ENCODE results near the gene MAP4K5. TPM values are rescaled to one million over a fixed set of nuclear protein-coding genes. Genes with fewer than 3 reads are reported as not detected.

The MAP4K5 gene
- polyA plus RNA-seq, 2 of the 4 experiments (the other 2 are of a cell fraction): 18.7 to 30.8 TPM

DNA sequence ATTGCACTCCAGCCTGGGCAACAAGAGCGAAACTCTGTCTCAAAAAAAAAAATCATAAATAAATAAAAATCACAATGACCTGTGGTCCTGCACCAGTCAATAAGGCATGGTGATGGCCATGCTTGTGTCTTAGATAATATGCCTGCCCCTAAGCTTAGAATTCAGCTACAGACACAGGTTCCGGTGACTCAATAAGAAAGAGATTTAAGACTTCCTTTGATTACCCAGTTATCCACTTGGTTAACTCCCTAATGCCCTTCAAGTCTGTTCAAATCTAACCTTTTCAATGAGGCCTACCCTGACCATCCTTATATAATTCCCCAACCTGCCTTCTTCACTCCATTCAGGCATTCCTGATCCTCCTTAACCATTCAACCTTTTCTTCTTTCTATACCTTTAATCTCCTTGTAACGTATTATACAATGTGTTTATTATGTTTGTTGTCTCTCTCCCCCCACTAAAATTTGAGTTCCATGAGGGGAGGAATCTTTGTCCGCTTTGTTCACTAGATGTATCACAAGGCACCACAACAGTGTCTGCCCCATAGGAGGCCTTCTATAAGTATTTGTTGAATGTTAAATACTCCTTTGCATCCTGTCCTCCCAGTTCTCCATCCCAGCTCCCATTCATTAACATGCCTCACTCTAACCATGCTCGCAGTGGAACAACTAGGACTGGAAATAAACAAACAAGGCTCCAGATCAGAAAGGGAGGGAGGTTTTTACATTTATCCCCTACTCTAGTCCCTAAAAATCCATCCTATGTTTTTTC lies 8.9 kb downstream of the MAP4K5 start:
- H3K27ac ChIP-seq: no peak overlapping the region
- no peaks in the 10 kb centered on the region for H3K9me3 ChIP-seq
- CTCF ChIA-PET: interaction anchor here (0.7 to 2.9 kb wide), 3 partner anchors 9 to 400 kb away, joined by 3 to 10 read pairs (median 3); partner anchors contain the start of gene MAP4K5
- H3K4me1 ChIP-seq: peaks cover 37% of the 10 kb centered on the region
- POLR2A ChIA-PET: no interaction called here
- no peak for TF ChIP-seq ZSCAN20 (CRISPR knock-in tag; IDR thresholded peaks at IDR 0.05)
- no peak for TF ChIP-seq KDM5A (IDR thresholded peaks at IDR 0.05)
- no peak for TF ChIP-seq ZFP36 (IDR thresholded peaks at IDR 0.05; ENCODE audit: borderline replicate concordance, partially characterized antibody)
- TF ChIP-seq ESRRA (IDR thresholded peaks at IDR 0.05; ENCODE audit: borderline replicate concordance, low read length): no peak
- TF ChIP-seq HOXA7 (CRISPR knock-in tag; IDR thresholded peaks at IDR 0.05): no peak
- no peak for TF ChIP-seq HOXB5 (CRISPR knock-in tag; IDR thresholded peaks at IDR 0.05)
- no peak for TF ChIP-seq RNF2 (IDR thresholded peaks at IDR 0.05; ENCODE audit: borderline replicate concordance, low read depth)
- no peak for TF ChIP-seq JUNB (IDR thresholded peaks at IDR 0.05)
- TF ChIP-seq EP300 (IDR thresholded peaks at IDR 0.05): no peak
- no peak for TF ChIP-seq MAZ (IDR thresholded peaks at IDR 0.05; ENCODE audit: borderline replicate concordance, low read depth, low read length)
- TF ChIP-seq FOSL2 (IDR thresholded peaks at IDR 0.05): no peak
- no peak for TF ChIP-seq FOSL2 (CRISPR knock-in tag; IDR thresholded peaks at IDR 0.05)
- no peak for TF ChIP-seq ZNF302 (CRISPR knock-in tag; IDR thresholded peaks at IDR 0.05)
- no peak for TF ChIP-seq TP53 (CRISPR knock-in tag; IDR thresholded peaks at IDR 0.05)
- TF ChIP-seq, protein P1, sequence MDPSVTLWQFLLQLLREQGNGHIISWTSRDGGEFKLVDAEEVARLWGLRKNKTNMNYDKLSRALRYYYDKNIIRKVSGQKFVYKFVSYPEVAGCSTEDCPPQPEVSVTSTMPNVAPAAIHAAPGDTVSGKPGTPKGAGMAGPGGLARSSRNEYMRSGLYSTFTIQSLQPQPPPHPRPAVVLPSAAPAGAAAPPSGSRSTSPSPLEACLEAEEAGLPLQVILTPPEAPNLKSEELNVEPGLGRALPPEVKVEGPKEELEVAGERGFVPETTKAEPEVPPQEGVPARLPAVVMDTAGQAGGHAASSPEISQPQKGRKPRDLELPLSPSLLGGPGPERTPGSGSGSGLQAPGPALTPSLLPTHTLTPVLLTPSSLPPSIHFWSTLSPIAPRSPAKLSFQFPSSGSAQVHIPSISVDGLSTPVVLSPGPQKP (IDR thresholded peaks at IDR 0.05; ENCODE audit: low read depth, low read length): no peak
- TF ChIP-seq RFX5 (IDR thresholded peaks at IDR 0.05): no peak
- TF ChIP-seq RAD21 (conservative IDR thresholded peaks at IDR 0.05 in 1 of 2, IDR thresholded peaks at IDR 0.05 in 1 of 2): no peak
- TF ChIP-seq RARB (CRISPR knock-in tag; IDR thresholded peaks at IDR 0.05): no peak
- FAIRE-seq (no peak), DNase-seq (ENCODE audit: low read depth in 1 of 2, low spot score in 1 of 2) (no peak), ATAC-seq (no peak)
- H3K4me2 ChIP-seq: no peak overlapping the region
- WGBS (ENCODE audit: missing lambda C conversion rate): 96% methylated on average over 5 of the region's 5 CpGs
- H3K4me3 ChIP-seq: no peak overlapping the region

DNA sequence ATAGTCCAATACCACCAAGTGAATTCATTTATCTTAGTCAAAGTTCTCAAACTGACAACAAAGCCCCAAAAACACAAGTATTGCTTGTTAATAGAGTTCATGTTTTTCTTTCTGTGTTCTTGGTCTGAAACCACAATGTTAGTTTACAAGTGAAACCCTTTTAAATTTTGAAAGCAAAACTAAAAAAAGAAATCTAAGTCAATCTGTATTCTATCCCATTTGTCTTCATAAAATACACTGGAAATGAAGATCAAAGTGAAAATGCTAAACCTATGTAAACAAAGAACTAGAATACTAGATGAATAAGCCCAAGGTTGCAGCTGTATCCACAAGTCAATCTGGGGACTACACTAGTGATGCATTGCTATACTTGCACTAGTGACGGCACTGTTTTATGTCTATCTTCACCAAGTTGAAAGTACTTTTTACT lies 10.4 kb downstream of the MAP4K5 start:
- peak in 1 of 2 experiments; percentile 43; a peak in 1 of 6 replicates for ATAC-seq
- no peak overlapping the region for H3K4me3 ChIP-seq
- no peak overlapping the region for H3K27ac ChIP-seq
- 79% methylated on average over 1 of the region's 1 CpG for WGBS (ENCODE audit: missing lambda C conversion rate)
- no peak for FAIRE-seq
- DNase-seq (ENCODE audit: low read depth in 1 of 2, low spot score in 1 of 2): no peak
- H3K4me1 ChIP-seq: peaks cover 26% of the 10 kb centered on the region
- H3K9me3 ChIP-seq: no peaks in the 10 kb centered on the region
- CTCF ChIA-PET: interaction anchor here (1.3 to 2.9 kb wide), 2 partner anchors 10 to 201 kb away, joined by 4 to 10 read pairs; partner anchors contain the start of gene MAP4K5
- POLR2A ChIA-PET: no interaction called here
- H3K4me2 ChIP-seq: peak overlapping the region; percentile 50
- no peak for TF ChIP-seq HOXB13 (CRISPR knock-in tag; IDR thresholded peaks at IDR 0.05; ENCODE audit: low read depth)
- TF ChIP-seq, protein P1 (IDR thresholded peaks at IDR 0.05; ENCODE audit: low read depth, low read length): no peak
- TF ChIP-seq SREBF2 (IDR thresholded peaks at IDR 0.05): no peak
- TF ChIP-seq KDM5A (IDR thresholded peaks at IDR 0.05): no peak

All from A549 (cell line).